Neuronal stem cell (in vitro differentiated cells): Measurements from ENCODE around the gene CEBPA.

ENCODE experiments used
- DNase-seq: peaks from one replicate; pipeline ENCODE4 v3.0.0-alpha.2; 2013; ENCODE audit warnings: low spot score
- H2AFZ ChIP-seq: one replicate; pipeline ENCODE4 v1.6.1; 2013; ENCODE audit warnings: mild to moderate bottlenecking, low read length, inconsistent platforms
- H2AK5ac ChIP-seq: 2 replicates; pipeline ENCODE4 v1.6.1; 2013; ENCODE audit warnings: low read depth, mild to moderate bottlenecking, inconsistent platforms, low read length, moderate library complexity, mixed read lengths
- H2BK120ac ChIP-seq: 2 replicates; pipeline ENCODE4 v1.6.1; 2013; ENCODE audit warnings: low read depth, mild to moderate bottlenecking, inconsistent platforms, low read length, moderate library complexity, mixed read lengths
- H2BK12ac ChIP-seq: one replicate; pipeline ENCODE4 v1.6.1; 2013; ENCODE audit warnings: low read length, inconsistent platforms
- H2BK15ac ChIP-seq: 2 replicates; pipeline ENCODE4 v1.6.1; 2013; ENCODE audit warnings: mild to moderate bottlenecking, low read length, inconsistent platforms, mixed read lengths
- H2BK5ac ChIP-seq: one replicate; pipeline ENCODE4 v1.6.1; 2013; ENCODE audit warnings: inconsistent platforms, mild to moderate bottlenecking, low read length, moderate library complexity
- H3K14ac ChIP-seq: one replicate; pipeline ENCODE4 v1.6.1; 2013; ENCODE audit warnings: low read length, inconsistent platforms
- H3K18ac ChIP-seq: 2 replicates; pipeline ENCODE4 v1.6.1; 2013; ENCODE audit warnings: low read length, inconsistent platforms
- H3K23ac ChIP-seq: 2 replicates; pipeline ENCODE4 v1.6.1; 2013; ENCODE audit warnings: low read depth, mild to moderate bottlenecking, mixed read lengths, low read length, inconsistent platforms; ENCODE audit not compliant: poor library complexity
- H3K27ac ChIP-seq: replicated peaks from 3 replicates; pipeline ENCODE4 v1.5.1; 2013; ENCODE audit warnings: low read length, inconsistent platforms
- H3K27me3 ChIP-seq, 3 experiments: 2 replicates each; pipeline ENCODE4 v1.6.1; 2013; ENCODE audit warnings: low read length in 3 of 3, mild to moderate bottlenecking in 2 of 3, inconsistent platforms in 1 of 3, low read depth in 1 of 3, mixed read lengths in 1 of 3, moderate library complexity in 1 of 3; ENCODE audit not compliant: control insufficient read depth in 3 of 3, insufficient read depth in 3 of 3
- H3K36me3 ChIP-seq, 2 donors: replicated peaks in 1 of 2; 2 replicates each; pipeline ENCODE4 v1.6.1; 2013; ENCODE audit warnings: low read length in 2 of 2; ENCODE audit not compliant: control insufficient read depth in 2 of 2, insufficient read depth in 2 of 2
- H3K4ac ChIP-seq: 2 replicates; pipeline ENCODE4 v1.6.1; 2013; ENCODE audit warnings: inconsistent platforms, mild to moderate bottlenecking, low read length, moderate library complexity
- H3K4me1 ChIP-seq, 2 donors: 1 replicate in 1 of 2; 2 replicates in 1 of 2; pipeline ENCODE4 v1.6.1; 2013; ENCODE audit warnings: low read length in 2 of 2, low read depth in 1 of 2; ENCODE audit not compliant: control insufficient read depth in 2 of 2, insufficient read depth in 1 of 2
- H3K4me2 ChIP-seq: one replicate; pipeline ENCODE4 v1.6.1; 2013; ENCODE audit warnings: mild to moderate bottlenecking, low read length, inconsistent platforms; ENCODE audit not compliant: insufficient read depth, poor library complexity, severe bottlenecking
- H3K4me3 ChIP-seq, 2 donors: 2 replicates each; pipeline ENCODE4 v1.5.1; 2013; ENCODE audit warnings: low read length in 2 of 2, mild to moderate bottlenecking in 2 of 2, inconsistent platforms in 1 of 2, moderate library complexity in 1 of 2
- H3K79me1 ChIP-seq: one replicate; pipeline ENCODE4 v1.6.1; 2013; ENCODE audit warnings: low read depth, mild to moderate bottlenecking, inconsistent platforms, low read length, moderate library complexity
- H3K9ac ChIP-seq: one replicate; pipeline ENCODE4 v1.6.1; 2013; ENCODE audit warnings: mild to moderate bottlenecking, low read depth, low read length, inconsistent platforms; ENCODE audit not compliant: poor library complexity
- H3K9me3 ChIP-seq, 2 donors: replicated peaks in 1 of 2; 2 replicates each; pipeline versions ENCODE3 to v1.6.1; 2013; ENCODE audit warnings: low read length in 2 of 2, mild to moderate bottlenecking in 2 of 2, inconsistent platforms in 1 of 2, low read depth in 1 of 2, mixed read lengths in 1 of 2, moderate library complexity in 1 of 2; ENCODE audit not compliant: control insufficient read depth in 2 of 2, insufficient read depth in 1 of 2
- H4K8ac ChIP-seq: one replicate; pipeline ENCODE4 v1.6.1; 2013; ENCODE audit warnings: low read depth, mild to moderate bottlenecking, inconsistent platforms, low read length, moderate library complexity
- H4K91ac ChIP-seq: one replicate; pipeline ENCODE4 v1.6.1; 2013; ENCODE audit warnings: low read length, low read depth, mild to moderate bottlenecking, inconsistent platforms; ENCODE audit not compliant: poor library complexity
- WGBS, 2 donors: extraction: QIAGEN DNeasy Blood & Tissue Kit; methylation state at CpG; one replicate each; pipeline ENCODE4 v1.1.7; 2013; ENCODE audit warnings: missing lambda C conversion rate in 2 of 2, mixed read lengths in 1 of 2; ENCODE audit not compliant: insufficient read length in 2 of 2, insufficient replicate concordance in 1 of 2; ENCODE audit errors: extremely low coverage in 2 of 2; 5-methylcytosine and 5-hydroxymethylcytosine counted together

The CEBPA gene

DNA sequence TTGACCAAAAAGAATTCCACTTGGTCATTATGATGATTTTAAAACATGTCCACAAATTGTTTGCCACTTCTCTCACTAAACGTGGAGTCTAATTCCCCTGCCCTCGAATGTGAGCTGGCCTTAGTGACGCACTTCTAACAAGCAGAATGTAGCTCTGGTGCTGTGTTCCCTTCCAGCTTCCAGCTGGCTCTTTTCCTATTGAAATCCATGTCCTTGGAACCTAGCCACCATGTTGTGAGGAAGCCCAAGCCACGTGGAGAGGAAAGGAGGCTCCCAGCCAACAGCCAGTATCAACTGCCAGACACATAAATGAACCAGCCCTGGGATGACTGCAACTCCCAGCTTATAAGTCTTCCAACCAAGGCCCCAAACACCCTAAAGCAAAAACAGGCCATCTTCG, 23.6 kb upstream of the CEBPA start:
- H2AFZ ChIP-seq, result no peak overlapping the region
- WGBS, 2 donors, result no CpG with 5 or more reads among the region's 5 CpGs

GRCh38 chr19:33324628-33325027, 22.3 kb upstream of the CEBPA start:
- H3K23ac ChIP-seq, result no peak overlapping the region
- H3K27ac ChIP-seq, result no peak overlapping the region
- no peaks in the 10 kb centered on the region for H3K79me1 ChIP-seq
- H4K8ac ChIP-seq, result no peak overlapping the region
- no peak overlapping the region for H3K4me3 ChIP-seq
- no peak for DNase-seq
- no peak overlapping the region for H2AK5ac ChIP-seq
- no peaks in the 10 kb centered on the region for H3K4me1 ChIP-seq
- no peak overlapping the region for H3K4ac ChIP-seq
- peaks cover 2 to 5% of the 10 kb centered on the region in 2 donors for H3K9me3 ChIP-seq
- no peak overlapping the region for H2BK12ac ChIP-seq
- H3K27me3 ChIP-seq, result peaks cover 0 to 9% (median 0%) of the 10 kb centered on the region in 3 experiments
- no peak overlapping the region for H3K9ac ChIP-seq
- H4K91ac ChIP-seq, result no peak overlapping the region
- H2AFZ ChIP-seq, result no peak overlapping the region
- no peak overlapping the region for H3K4me2 ChIP-seq
- H2BK120ac ChIP-seq, result no peak overlapping the region
- no peak overlapping the region for H3K18ac ChIP-seq
- H2BK15ac ChIP-seq, result no peak overlapping the region
- H2BK5ac ChIP-seq, result no peak overlapping the region
- no peak overlapping the region for H3K14ac ChIP-seq
- WGBS, 2 donors, result no CpG with 5 or more reads among the region's 3 CpGs
- H3K36me3 ChIP-seq, result no peaks in the 10 kb centered on the region

More for the DNA sequence above, 23.6 kb upstream of the CEBPA start:
- Histone ChIP-seq H3K18ac (no peak overlapping the region), H2BK15ac (no peak overlapping the region), H3K4ac (no peak overlapping the region), H3K27me3 (peaks cover 0 to 9% (median 0%) of the 10 kb centered on the region in 3 experiments), H3K9ac (no peak overlapping the region), H3K14ac (no peak overlapping the region), H3K4me1 (no peaks in the 10 kb centered on the region), H2BK120ac (no peak overlapping the region), H3K27ac (no peak overlapping the region), H2AK5ac (no peak overlapping the region), H3K79me1 (no peaks in the 10 kb centered on the region), H3K4me2 (no peak overlapping the region), H2BK5ac (no peak overlapping the region), H2BK12ac (no peak overlapping the region), H3K4me3 (no peak overlapping the region), H3K9me3 (peaks cover 2 to 5% of the 10 kb centered on the region in 2 donors), H4K91ac (no peak overlapping the region), H4K8ac (no peak overlapping the region), H3K36me3 (no peaks in the 10 kb centered on the region), H3K23ac (no peak overlapping the region)
- no peak for DNase-seq

DNA sequence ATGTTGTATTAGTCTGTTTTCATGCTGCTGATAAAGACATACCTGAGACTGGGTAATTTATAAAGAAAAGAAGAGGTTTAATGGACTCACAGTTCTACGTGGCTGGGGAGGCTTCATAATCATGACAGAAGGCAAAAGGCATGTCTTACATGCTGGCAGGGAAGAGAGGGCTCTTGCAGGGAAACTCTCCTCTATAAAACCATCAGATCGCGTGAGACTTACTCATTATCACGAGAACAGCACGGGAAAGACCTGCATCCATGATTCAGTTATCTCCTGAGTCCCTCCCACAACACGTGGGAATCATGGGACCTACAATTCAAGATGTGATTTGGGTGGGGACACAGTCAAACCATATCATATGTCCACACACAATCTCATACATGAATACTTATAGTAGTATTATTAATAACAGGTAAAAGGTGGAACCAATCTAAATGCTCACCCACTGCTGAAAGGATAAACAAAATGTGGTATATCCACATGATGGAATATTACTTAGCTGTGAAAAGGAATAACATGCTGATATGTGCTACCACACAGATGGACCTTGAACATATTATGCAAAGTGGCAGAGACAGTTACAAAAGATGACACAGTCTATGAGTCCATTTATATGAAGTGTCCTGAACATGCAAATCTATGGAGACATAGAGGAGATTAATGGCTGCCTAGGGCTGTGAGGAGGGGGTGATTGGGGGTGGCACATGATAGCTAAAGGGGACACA, 20.9 kb upstream of the CEBPA start:
- H3K23ac ChIP-seq, result no peak overlapping the region
- H2AK5ac ChIP-seq, result no peak overlapping the region
- H2BK120ac ChIP-seq, result no peak overlapping the region
- H2BK15ac ChIP-seq, result no peak overlapping the region
- H3K4me2 ChIP-seq, result no peak overlapping the region
- no CpG with 5 or more reads among the region's 6 CpGs for WGBS, 2 donors
- no peak overlapping the region for H2BK5ac ChIP-seq
- H3K4me3 ChIP-seq, result no peak overlapping the region
- H3K27me3 ChIP-seq, result no peaks in the 10 kb centered on the region
- H3K27ac ChIP-seq, result no peak overlapping the region
- peaks cover 2 to 5% of the 10 kb centered on the region in 2 donors for H3K9me3 ChIP-seq
- DNase-seq, result no peak
- H2BK12ac ChIP-seq, result no peak overlapping the region
- H3K4me1 ChIP-seq, result no peaks in the 10 kb centered on the region
- no peaks in the 10 kb centered on the region for H3K79me1 ChIP-seq
- no peaks in the 10 kb centered on the region for H3K36me3 ChIP-seq
- no peak overlapping the region for H2AFZ ChIP-seq
- no peak overlapping the region for H3K18ac ChIP-seq
- H4K91ac ChIP-seq, result no peak overlapping the region
- H3K4ac ChIP-seq, result no peak overlapping the region
- no peak overlapping the region for H3K9ac ChIP-seq
- H3K14ac ChIP-seq, result no peak overlapping the region
- H4K8ac ChIP-seq, result no peak overlapping the region

- H3K79me1 ChIP-seq, result no peaks in the 10 kb centered on the region
- H2BK15ac ChIP-seq, result no peak overlapping the region
- no peak overlapping the region for H2AFZ ChIP-seq
- no peak overlapping the region for H3K9ac ChIP-seq
- H3K27me3 ChIP-seq, result no peaks in the 10 kb centered on the region
- H3K18ac ChIP-seq, result no peak overlapping the region
- no peak overlapping the region for H2BK5ac ChIP-seq
- no peak overlapping the region for H4K8ac ChIP-seq
- H3K4me1 ChIP-seq, result no peaks in the 10 kb centered on the region
- H3K14ac ChIP-seq, result no peak overlapping the region
- H2AK5ac ChIP-seq, result no peak overlapping the region
- no peak overlapping the region for H3K27ac ChIP-seq
- no CpG with 5 or more reads among the region's 1 CpG for WGBS, 2 donors
- DNase-seq, result no peak
- no peak overlapping the region for H3K4me3 ChIP-seq
- no peak overlapping the region for H3K23ac ChIP-seq
- H2BK120ac ChIP-seq, result no peak overlapping the region
- no peak overlapping the region for H3K4ac ChIP-seq
- no peaks in the 10 kb centered on the region for H3K36me3 ChIP-seq
- H2BK12ac ChIP-seq, result no peak overlapping the region
- H4K91ac ChIP-seq, result no peak overlapping the region
- H3K4me2 ChIP-seq, result no peak overlapping the region
- H3K9me3 ChIP-seq, result peaks cover 2 to 5% of the 10 kb centered on the region in 2 donors
These were observed 18.3 kb upstream of the CEBPA start for GRCh38 chr19:33320636-33321035.
